Middle frontal gyrus (tissue), 1 donor: ENCODE results near the gene PABPC3.

Experiments used
- DNase-seq: peaks from one replicate; pipeline ENCODE4 v3.0.0-alpha.2; 2015; ENCODE audit warnings: low spot score; ENCODE audit errors: extremely low spot score

Gene PABPC3

DNA sequence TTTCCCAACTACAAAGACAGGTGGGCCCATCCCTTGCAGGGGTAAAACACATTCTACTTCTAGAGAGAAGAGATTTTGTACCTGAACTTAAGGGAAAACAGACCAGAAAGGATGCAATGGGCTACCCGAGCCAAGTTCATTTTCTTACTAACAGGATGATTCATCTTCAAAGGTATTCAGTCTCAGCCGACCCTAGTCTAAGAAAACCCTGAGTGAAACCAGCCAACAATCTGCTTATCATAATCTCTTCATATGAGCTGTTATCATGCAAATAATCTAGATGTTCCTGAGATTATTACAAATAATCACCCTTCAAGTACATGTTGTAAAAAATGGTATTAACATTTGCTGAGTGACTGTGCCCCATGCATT is 15.6 kb downstream of the PABPC3 start:
- no peak for DNase-seq

- no peak for DNase-seq
Observed at GRCh38 chr13:25112695-25113255, 16.8 kb downstream of the PABPC3 start.

- peak; percentile 70 for DNase-seq
Observed at GRCh38 chr13:25114220-25114619, 18.3 kb downstream of the PABPC3 start.

- no peak for DNase-seq
Observed at GRCh38 chr13:25116044-25116443, 20.1 kb downstream of the PABPC3 start.

DNA sequence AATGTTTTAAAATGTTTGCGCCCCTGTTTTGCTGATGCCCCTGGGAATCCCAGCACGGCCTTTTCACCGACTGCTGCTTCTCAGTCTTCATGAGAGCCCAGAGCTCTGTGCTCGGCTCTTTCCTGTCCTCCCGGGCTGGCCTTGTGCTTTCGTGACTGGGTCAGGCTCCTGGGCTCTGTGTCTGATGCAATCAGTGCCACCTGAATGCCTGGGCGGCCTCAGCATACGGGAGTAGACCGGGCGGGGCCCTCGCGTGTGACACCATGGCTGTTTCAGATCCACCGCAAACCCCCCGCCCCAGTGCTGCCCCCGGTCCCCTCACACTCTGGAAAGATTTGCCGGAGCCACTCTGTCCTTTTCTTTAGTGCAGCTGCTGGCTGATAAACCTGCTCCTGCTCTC is 21.4 kb downstream of the PABPC3 start:
- DNase-seq, result no peak

DNA sequence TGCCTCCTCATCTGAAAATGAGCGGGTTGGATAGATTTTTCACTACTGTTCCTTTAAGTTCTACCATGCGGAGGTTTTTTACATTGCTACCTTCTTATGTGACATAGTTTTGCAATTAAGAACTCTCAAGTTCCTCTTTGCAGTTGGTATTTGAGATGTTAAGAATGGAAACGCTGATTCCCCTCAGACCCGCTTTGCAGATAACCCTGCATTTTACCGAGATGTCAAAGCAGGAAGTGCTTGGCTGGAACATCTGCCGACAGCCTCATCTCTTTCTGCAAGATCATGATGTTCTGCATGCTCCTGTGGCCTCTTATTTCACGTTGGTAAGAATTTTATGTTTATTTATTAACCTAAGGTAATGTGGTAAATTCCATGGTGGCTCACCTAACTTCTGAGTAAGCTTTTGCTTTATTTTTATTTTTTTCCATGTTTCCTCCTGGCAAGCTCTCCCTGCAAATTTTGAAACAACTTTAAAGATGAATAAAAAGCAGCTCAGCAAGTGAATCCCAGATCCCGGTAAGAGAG is 22.5 kb downstream of the PABPC3 start:
- DNase-seq, result no peak

- no peak for DNase-seq
Observed at GRCh38 chr13:25130944-25131343, 35.0 kb downstream of the PABPC3 start.

DNA sequence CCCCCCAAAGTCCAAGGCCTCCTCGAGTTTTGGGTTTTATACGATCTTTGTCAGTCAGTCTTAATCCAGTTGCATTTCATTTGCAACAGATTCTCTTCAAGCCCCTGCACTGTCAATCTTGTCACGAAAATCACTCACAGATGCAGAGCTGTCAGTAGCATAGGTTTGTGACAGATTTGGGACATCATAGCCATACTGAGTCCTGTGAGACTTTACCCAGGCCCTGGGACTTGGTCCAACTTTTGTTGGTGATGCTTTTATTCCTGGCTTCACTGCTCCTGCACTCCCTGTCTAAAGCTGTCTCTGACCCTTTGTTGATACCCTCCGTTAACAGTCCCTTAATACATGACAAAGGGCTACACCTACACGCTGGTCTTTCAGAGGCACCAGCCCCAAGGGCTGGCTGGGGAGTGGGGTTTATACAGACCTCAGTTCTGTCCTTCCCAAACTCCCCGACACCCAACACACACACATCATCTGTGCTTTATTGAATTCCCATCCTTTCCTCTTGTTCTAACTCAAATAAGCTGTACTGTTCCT is 36.0 kb downstream of the PABPC3 start:
- DNase-seq, result no peak

- no peak for DNase-seq
Observed at GRCh38 chr13:25132751-25133390, 36.9 kb downstream of the PABPC3 start.

DNA sequence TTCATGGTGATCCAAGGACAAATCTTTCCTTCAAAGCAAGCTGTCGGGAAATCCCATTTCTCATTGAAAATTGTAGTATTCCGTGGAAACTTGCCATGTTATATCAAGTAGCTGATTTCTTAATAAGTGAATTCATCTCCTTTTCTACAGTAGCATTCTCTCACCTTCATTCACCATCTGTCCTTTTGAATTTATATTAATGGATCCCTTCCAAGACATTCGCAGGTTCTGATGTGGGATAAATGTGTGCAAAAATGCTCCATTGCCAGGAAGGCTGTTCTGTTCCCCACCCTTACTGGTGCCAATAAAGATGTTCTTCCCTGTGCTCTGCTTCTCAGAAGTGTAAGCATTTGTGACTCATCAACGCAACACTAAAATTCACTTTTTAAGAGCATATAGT is 40.0 kb downstream of the PABPC3 start:
- no peak for DNase-seq

- DNase-seq, result peak; percentile 50
Observed at GRCh38 chr13:25136880-25137787, 41.2 kb downstream of the PABPC3 start.

DNA sequence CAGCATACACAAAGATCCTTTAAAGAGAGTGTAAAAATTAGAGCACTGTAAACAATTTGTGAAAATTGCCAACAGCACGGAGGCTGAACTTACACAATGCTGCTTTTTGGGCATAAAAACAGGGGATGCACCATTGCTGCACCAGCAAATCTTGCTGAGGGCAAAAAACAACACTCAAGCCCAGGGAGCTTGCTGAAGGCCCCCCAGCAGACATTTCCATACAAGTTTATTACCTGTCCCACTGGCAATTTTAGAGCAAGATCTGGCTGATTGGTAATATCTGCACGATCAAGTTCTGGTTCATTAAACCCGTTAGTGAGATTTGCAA is 41.8 kb downstream of the PABPC3 start:
- no peak for DNase-seq

- DNase-seq, result no peak
Observed at GRCh38 chr13:25141042-25141441, 45.1 kb downstream of the PABPC3 start.

GRCh38 chr13:25143706-25144105 is 47.8 kb downstream of the PABPC3 start:
- no peak for DNase-seq

GRCh38 chr13:25147638-25148401 is 51.9 kb downstream of the PABPC3 start:
- DNase-seq, result no peak

GRCh38 chr13:25148402-25148771 is 52.5 kb downstream of the PABPC3 start:
- no peak for DNase-seq
